Measurements from ENCODE around the gene FAM184A. TPM values are rescaled to one million over a fixed set of nuclear protein-coding genes. Genes with fewer than 3 reads are reported as not detected.
A peak's percentile ranks its signal among the peaks of the same experiment; 100 is the strongest.

The FAM184A gene
- total and polyA plus RNA-seq, 2 of the 8 experiments (the other 6 are each of a cell fraction or from before 2014, with no cell fraction given): 6.3 to 11.3 TPM

DNA sequence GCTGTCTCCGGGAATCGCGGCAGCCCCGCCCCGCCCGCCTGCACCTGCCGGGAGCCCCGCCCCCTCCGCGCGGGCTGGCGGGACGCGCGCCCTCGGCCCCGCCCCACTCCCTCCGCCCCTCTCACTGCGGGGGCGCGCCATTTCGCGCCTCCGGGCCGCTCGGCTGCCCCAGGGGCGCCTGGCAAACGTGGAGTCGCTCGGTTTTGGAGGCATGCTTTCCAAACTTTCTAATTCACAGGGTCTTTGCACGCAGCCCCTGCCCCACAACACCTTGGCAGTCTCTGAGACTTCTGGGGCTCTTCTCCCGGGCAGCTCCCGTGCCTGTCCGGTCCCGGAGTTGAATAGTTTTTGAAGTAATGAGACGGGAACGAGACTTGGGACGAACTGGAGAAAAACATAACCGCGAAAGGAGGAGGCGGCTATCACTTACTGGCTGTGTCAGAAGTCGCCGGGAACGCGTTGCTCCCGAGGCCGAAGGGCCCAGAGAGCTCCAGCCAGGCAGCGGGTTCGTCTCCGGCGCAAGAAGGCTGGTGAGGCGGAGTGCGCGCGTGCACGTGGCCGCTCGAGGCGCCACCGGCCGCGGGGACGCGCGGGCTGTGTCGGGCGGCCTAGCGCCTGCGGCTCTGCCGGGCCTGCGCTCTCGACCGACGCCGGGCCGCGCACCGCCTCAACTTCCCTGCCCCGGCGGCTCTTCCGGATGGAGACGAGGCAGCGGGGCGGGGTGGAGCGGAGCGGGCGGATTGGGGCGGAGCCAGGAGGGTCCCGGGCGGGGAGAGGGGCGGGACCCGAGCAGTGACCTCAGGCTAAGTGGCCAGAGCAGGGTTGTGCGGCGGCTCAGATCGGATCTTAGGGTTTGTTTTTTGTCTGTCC, 143.8 kb downstream of the FAM184A start, which contains the start of gene MCM9 (continued):
- TF ChIP-seq GTF2F1 (IDR thresholded peaks at IDR 0.05; ENCODE audit: borderline replicate concordance, low read depth, low read length) (no peak), JUND (IDR thresholded peaks at IDR 0.05; ENCODE audit: low read length) (no peak), SAP30 (IDR thresholded peaks at IDR 0.05; ENCODE audit: insufficient read depth, insufficient replicate concordance, low read length) (no peak), CEBPB (IDR thresholded peaks at IDR 0.05; ENCODE audit: low read depth, low read length) (no peak), SP1 (IDR thresholded peaks at IDR 0.05; ENCODE audit: low read depth, low read length) (no peak), ZNF274 (IDR thresholded peaks at IDR 0.05; ENCODE audit: borderline replicate concordance, extremely low read depth, low read length) (no peak), CHD1 (IDR thresholded peaks at IDR 0.05; ENCODE audit: low read depth, low read length) (no peak), SIN3A (conservative IDR thresholded peaks at IDR 0.05 in 1 of 2, IDR thresholded peaks at IDR 0.05 in 1 of 2; ENCODE audit: low read depth in 1 of 2, low read length in 2 of 2) (0 out of 4 replicates have a peak, but pooled peaks of 1 of the 2 experiments have one; percentile 55), HDAC6 (IDR thresholded peaks at IDR 0.05; ENCODE audit: low read depth, low read length) (no peak), TCF12 (IDR thresholded peaks at IDR 0.05; ENCODE audit: low read depth, low read length) (no peak), RBBP5 (IDR thresholded peaks at IDR 0.05; ENCODE audit: borderline replicate concordance, low read depth, low read length) (peak; percentile 89), TEAD4 (IDR thresholded peaks at IDR 0.05; ENCODE audit: low read depth, low read length) (no peak), KDM4A (IDR thresholded peaks at IDR 0.05; ENCODE audit: low read depth, low read length, severe bottlenecking) (peak; percentile 75), YY1 (IDR thresholded peaks at IDR 0.05; ENCODE audit: low read depth, low read length) (no peak), EP300 (IDR thresholded peaks at IDR 0.05; ENCODE audit: borderline replicate concordance in 1 of 2, low read depth in 2 of 2, low read length in 2 of 2) (no peak), RXRA (IDR thresholded peaks at IDR 0.05; ENCODE audit: insufficient read depth, low read depth, low read length) (no peak), CTBP2 (IDR thresholded peaks at IDR 0.05; ENCODE audit: borderline replicate concordance, insufficient read depth, insufficient read length, low read length) (no peak), BCL11A (IDR thresholded peaks at IDR 0.05; ENCODE audit: low read depth in 2 of 2, low read length in 2 of 2) (no peak), HDAC2 (IDR thresholded peaks at IDR 0.05; ENCODE audit: borderline replicate concordance in 1 of 2, low read depth in 2 of 2, low read length in 2 of 2) (no peak)
- TF ChIP-seq, protein P1, sequence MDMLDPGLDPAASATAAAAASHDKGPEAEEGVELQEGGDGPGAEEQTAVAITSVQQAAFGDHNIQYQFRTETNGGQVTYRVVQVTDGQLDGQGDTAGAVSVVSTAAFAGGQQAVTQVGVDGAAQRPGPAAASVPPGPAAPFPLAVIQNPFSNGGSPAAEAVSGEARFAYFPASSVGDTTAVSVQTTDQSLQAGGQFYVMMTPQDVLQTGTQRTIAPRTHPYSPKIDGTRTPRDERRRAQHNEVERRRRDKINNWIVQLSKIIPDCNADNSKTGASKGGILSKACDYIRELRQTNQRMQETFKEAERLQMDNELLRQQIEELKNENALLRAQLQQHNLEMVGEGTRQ (IDR thresholded peaks at IDR 0.05; ENCODE audit: low read length): no peak
- TF ChIP-seq, protein P2, sequence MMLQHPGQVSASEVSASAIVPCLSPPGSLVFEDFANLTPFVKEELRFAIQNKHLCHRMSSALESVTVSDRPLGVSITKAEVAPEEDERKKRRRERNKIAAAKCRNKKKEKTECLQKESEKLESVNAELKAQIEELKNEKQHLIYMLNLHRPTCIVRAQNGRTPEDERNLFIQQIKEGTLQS (IDR thresholded peaks at IDR 0.05; ENCODE audit: insufficient read depth, low read depth, low read length): no peak
